Ishikawa (cell line): ENCODE measurements around the gene DUSP22.

Source experiments
- CEBPB ChIP-seq: IDR thresholded peaks from 2 replicates; pipeline ENCODE4 v1.6.1; 2012
- CREB1 ChIP-seq: IDR thresholded peaks from 2 replicates; pipeline ENCODE4 v1.6.1; 2012; ENCODE audit warnings: low read depth
- EGR1 ChIP-seq: IDR thresholded peaks from 2 replicates; pipeline ENCODE4 v1.6.1; 2012
- EP300 ChIP-seq: IDR thresholded peaks from 2 replicates; pipeline ENCODE4 v1.6.1; 2012; ENCODE audit warnings: borderline replicate concordance
- FOXM1 ChIP-seq: IDR thresholded peaks from 2 replicates; pipeline ENCODE4 v1.6.1; 2012; ENCODE audit warnings: low read depth, borderline replicate concordance
- NFIC ChIP-seq: IDR thresholded peaks from 2 replicates; pipeline ENCODE4 v1.6.1; 2012
- RAD21 ChIP-seq: IDR thresholded peaks from 2 replicates; pipeline ENCODE4 v1.6.1; 2012; ENCODE audit warnings: low read depth
- TAF1 ChIP-seq: IDR thresholded peaks from 2 replicates; pipeline ENCODE4 v1.6.1; 2012; ENCODE audit warnings: low read depth, mild to moderate bottlenecking
- TCF12 ChIP-seq: IDR thresholded peaks from 2 replicates; pipeline ENCODE4 v1.6.1; 2012; ENCODE audit warnings: low read depth
- TEAD4 ChIP-seq: IDR thresholded peaks from 2 replicates; pipeline ENCODE4 v1.6.1; 2012
- YY1 ChIP-seq: IDR thresholded peaks from 2 replicates; pipeline ENCODE4 v1.6.1; 2012; ENCODE audit warnings: low read depth
- ZBTB7A ChIP-seq: IDR thresholded peaks from 2 replicates; pipeline ENCODE4 v1.6.1; 2012; ENCODE audit warnings: low read depth
- TF ChIP-seq, protein P1 (sequence below): IDR thresholded peaks from 2 replicates; pipeline ENCODE4 v1.6.1; 2012
- TF ChIP-seq, protein P2 (sequence below): IDR thresholded peaks from 2 replicates; pipeline ENCODE4 v1.6.1; 2012
- TF ChIP-seq, protein P3 (sequence below): IDR thresholded peaks from 2 replicates; pipeline ENCODE4 v1.6.1; 2012; ENCODE audit warnings: low read depth, mild to moderate bottlenecking

Gene DUSP22

DNA sequence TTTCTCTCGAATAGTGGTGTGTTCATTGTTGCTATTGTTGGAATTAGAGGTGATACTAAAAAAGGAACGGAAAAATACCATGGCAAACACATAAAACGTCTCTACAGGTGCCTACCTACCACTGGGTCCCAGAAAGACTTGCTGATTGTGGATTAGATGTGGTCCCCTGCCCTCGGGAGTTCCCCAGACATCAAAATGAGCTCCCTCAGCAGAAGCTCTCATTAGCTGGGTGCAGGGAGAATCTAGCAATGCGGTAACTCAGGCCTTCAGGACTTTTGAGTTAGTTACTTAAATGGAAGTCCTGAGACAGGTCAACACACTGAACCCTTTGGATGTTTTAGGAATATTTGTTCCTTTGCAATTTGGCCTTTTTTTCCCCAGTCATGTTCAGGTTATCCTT is 105.3 kb downstream of the DUSP22 start:
- TF ChIP-seq TCF12 (no peak), NFIC (no peak), ZBTB7A (no peak), CREB1 (no peak), TAF1 (no peak)

DNA sequence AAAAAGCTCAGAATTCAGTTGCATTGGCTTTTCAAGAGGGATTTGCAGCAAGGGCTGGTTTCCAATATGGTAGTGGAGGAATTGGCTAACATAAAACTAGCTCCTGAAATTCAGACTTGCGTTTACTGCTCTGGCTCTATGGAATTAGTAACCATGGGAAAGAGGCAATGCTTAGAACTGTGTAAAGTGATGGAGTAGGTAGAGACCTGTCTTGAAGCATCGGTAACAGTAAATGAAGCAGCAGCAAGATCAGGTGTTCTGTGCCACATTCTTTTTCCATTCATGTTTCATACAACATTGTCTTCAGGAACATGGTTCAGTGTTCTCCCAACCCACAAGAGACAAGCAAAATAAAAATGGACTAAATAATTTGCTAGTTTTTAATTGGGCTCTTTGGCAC is 105.8 kb downstream of the DUSP22 start:
- TF ChIP-seq EGR1: no peak
- TF ChIP-seq RAD21: no peak
- no peak for TF ChIP-seq NFIC
- TF ChIP-seq, protein P1, sequence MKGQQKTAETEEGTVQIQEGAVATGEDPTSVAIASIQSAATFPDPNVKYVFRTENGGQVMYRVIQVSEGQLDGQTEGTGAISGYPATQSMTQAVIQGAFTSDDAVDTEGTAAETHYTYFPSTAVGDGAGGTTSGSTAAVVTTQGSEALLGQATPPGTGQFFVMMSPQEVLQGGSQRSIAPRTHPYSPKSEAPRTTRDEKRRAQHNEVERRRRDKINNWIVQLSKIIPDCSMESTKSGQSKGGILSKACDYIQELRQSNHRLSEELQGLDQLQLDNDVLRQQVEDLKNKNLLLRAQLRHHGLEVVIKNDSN: no peak
- no peak for TF ChIP-seq TAF1
- TF ChIP-seq EP300: no peak
- no peak for TF ChIP-seq CEBPB
- TF ChIP-seq, protein P2, sequence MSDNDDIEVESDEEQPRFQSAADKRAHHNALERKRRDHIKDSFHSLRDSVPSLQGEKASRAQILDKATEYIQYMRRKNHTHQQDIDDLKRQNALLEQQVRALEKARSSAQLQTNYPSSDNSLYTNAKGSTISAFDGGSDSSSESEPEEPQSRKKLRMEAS: no peak
- TF ChIP-seq, protein P3, sequence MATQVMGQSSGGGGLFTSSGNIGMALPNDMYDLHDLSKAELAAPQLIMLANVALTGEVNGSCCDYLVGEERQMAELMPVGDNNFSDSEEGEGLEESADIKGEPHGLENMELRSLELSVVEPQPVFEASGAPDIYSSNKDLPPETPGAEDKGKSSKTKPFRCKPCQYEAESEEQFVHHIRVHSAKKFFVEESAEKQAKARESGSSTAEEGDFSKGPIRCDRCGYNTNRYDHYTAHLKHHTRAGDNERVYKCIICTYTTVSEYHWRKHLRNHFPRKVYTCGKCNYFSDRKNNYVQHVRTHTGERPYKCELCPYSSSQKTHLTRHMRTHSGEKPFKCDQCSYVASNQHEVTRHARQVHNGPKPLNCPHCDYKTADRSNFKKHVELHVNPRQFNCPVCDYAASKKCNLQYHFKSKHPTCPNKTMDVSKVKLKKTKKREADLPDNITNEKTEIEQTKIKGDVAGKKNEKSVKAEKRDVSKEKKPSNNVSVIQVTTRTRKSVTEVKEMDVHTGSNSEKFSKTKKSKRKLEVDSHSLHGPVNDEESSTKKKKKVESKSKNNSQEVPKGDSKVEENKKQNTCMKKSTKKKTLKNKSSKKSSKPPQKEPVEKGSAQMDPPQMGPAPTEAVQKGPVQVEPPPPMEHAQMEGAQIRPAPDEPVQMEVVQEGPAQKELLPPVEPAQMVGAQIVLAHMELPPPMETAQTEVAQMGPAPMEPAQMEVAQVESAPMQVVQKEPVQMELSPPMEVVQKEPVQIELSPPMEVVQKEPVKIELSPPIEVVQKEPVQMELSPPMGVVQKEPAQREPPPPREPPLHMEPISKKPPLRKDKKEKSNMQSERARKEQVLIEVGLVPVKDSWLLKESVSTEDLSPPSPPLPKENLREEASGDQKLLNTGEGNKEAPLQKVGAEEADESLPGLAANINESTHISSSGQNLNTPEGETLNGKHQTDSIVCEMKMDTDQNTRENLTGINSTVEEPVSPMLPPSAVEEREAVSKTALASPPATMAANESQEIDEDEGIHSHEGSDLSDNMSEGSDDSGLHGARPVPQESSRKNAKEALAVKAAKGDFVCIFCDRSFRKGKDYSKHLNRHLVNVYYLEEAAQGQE: no peak
- no peak for TF ChIP-seq TEAD4
- TF ChIP-seq YY1: no peak

DNA sequence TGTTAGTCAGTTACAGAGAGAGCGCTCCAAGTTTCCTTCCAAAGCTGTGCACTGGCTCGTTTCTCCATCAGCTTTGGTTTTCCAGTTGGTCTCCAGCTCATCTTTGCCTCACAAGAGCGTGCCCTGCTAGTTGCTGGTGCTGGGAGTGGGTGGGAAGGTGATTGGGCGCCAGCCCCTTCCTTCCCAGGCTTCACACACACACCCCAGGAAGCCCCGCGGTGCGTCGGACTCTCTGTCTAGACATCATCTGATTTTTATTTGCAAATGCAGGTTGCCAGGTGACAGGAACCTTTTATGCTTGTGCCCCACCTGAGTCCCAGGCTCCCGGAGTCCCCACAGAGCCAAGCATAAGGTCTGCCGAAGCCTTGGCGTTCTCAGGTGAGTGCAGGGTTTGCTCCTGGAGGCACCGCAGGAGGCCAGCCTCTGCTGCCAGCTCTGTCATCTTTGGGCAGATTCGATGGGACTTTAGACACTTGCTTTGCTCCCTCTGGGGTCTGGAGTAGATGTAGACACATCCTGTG is 106.3 kb downstream of the DUSP22 start:
- no peak for TF ChIP-seq CEBPB
- TF ChIP-seq EGR1: no peak
- TF ChIP-seq TCF12: no peak
- TF ChIP-seq FOXM1: no peak
- no peak for TF ChIP-seq CREB1
- TF ChIP-seq TAF1: no peak
- TF ChIP-seq RAD21: no peak
- TF ChIP-seq, protein P2: no peak
- TF ChIP-seq ZBTB7A: no peak
- TF ChIP-seq, protein P3: no peak
- TF ChIP-seq YY1: no peak
- TF ChIP-seq TEAD4: no peak
- TF ChIP-seq, protein P1: no peak
- no peak for TF ChIP-seq EP300
- no peak for TF ChIP-seq NFIC

DNA sequence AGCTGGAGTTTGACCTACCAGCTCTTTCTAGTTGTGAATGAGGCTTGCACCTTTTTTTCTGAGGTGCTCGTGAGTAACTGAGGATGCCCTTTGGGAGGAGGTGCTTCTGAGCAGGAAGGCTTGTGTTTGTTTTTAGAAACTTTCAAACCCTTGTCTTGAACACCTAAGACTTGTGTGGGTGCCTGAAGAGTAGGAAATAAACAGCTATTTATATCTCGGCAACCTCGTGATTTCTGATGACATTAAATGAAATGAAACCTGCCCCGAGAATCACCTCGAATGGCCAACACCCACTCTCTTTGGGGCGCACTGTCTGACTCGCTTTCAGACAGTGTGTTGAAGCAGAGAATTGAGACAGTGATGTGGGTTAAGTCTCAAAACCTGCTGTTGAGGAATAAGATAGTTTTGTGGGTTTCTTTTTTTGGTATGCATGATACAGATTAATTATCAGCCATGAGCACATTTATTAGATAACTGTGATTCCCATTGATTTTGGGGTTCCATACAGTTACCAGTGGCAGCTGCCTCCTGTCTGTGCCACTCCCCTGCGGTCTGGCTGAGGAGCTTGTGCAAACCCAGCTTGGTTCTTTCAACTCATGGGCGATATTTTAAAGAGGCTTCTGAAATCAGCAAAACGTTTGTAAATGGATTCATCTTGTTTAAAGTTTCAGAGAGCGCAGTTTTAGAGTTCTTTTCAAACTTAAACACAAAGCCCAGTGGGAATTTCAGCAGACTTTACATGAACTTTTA is 107.7 kb downstream of the DUSP22 start:
- no peak for TF ChIP-seq ZBTB7A
- TF ChIP-seq CEBPB: no peak
- no peak for TF ChIP-seq RAD21
- TF ChIP-seq, protein P1: no peak
- no peak for TF ChIP-seq NFIC
- TF ChIP-seq FOXM1: no peak
- TF ChIP-seq, protein P3: no peak
- TF ChIP-seq EGR1: no peak
- no peak for TF ChIP-seq EP300
- TF ChIP-seq TEAD4: no peak
- no peak for TF ChIP-seq TCF12
- TF ChIP-seq CREB1: no peak
- TF ChIP-seq, protein P2: no peak
